Activated CD4-positive, alpha-beta T cell treated with anti-CD3 and anti-CD28 coated beads for 24 hours (primary cell): ENCODE results near the gene GNG14.
"Not testable (repeated sequence)": the region's sequence is repeated elsewhere in the genome, so short reads cannot be mapped to it uniquely, and the experiment has no call there.

Experiments
- DNase-seq, 2 donors: peaks; one replicate each; pipeline ENCODE4 v3.0.0-alpha.2; 2020; ENCODE audit warnings: low read depth in 2 of 2

The GNG14 gene

DNA sequence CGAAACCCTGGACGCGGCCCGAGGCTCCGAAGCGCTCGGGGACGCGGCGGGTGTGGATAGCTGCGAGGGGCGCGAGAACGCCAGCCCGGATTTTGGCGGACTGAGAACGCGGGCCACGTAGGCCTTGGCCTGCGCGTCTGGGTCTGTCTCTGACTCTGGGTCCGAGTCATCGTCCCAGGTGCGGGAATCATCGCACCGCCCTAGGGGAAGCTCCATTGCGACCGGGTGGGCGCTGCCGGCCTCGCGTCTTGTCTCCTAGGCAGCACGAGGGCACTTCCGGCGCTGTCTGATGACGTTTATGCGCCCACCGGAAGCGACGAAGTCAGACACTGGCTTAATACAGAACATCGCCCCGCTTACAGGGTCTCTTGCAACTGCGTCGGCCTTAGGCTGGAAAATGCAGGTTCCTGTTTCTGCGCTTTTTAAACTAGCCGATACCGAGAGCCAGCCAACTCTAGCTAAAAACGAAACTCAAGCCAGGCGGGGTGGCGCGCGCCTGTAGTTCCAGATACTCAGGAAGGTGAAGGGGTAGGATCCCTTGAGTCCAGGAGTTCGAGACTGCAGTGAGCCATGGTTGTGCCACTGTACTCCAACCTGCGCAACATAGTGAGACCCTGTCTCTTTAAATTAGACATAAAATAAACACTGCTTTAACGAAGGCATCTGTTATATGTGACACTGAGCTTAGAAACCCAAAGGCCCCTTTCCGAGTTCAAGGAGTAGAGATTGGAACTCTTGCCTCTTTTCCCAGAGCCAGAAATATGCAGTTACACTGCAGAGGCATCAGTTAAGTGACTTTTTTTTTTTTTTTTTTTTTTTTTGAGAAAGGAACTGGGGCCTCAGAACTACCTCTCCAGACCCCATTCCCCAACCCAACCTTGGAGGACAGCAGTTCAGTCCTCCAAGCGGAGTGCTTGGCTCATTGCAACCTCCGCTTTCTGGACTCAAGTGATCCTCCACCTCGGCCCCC lies 8.9 kb downstream of the GNG14 start, which contains the start of gene FBXW9:
Gene FBXW9, minus strand, starts transcription at position 266 of the 970 bp plus-strand sequence. Its CDS starts 50 bp downstream, at position 216.
- DNase-seq = peak; percentile 95 to 99

- DNase-seq = not testable (repeated sequence)
These were observed 9.6 kb downstream of the GNG14 start for GRCh38 chr19:12697425-12697824.

DNA sequence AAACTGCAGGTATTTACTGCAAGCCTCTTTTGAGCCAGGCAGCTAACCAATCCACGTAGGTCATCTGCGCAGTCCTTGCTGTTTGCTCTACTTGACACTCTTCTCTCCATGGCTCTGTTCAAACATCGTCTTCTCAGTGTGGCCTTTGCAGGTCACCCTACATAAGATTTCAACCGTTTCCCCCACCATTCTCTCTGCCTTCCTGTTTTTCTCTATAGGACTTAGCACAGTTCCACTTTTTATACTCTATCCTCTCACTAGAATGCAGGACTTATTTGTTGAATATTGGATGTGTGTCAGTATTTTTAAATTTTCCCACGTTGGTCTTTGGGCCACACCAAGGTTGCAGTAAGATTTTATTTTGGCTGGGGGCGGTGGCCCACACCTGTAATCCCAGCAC lies 10.3 kb downstream of the GNG14 start:
- DNase-seq = no peak

DNA sequence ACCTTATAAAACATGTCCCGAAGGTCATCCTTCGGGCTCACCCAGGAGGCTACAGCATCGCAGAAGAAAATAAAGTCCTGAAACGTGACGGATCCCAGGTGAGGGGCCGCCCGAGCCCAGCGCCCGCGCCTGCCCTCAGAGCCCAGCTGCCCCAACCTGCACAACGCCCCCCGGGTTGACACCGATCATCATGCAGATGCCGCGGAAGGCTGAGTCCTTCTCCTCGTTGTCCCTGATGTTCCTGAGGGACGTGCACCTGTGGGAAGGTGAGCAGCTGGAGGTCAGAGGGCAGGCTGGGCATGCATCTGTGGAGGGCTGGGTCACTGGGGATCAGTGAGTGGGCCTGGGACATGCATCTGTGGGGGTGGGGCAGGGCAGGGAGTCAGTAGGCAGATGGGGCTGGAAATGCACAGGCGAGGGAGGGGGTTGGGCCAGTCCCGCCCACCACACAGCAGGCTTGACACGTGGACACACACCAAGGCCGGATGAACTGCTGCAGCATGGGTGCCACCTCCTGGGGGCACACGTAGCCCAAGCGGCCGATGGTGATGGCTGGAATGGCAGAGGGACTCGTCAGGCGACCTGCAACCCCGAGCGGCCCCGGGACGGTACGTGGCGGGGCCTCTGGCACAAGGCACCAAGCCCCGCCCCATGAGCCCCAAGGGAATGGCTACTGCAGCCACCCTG lies 13.9 kb downstream of the GNG14 start:
- DNase-seq = no peak

DNA sequence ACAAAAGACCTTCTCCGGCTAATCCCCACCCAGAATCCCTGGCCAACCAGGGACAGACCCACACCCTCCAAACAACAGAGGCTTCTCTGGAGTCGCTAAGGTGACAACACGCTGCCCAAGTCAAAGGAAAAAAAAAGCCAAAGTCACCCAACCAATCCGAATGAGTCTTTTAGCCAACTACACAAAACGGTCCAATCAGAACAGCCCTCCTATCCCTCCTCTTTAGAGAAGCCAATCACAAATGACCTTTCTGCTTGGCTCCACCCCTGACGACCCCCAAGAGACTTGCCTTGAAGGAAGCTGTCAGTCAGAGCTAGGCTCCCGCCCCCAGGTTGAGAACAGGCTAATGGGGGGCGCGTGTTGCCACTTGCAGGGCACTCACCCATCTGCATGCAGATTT lies 15.2 kb downstream of the GNG14 start:
- DNase-seq = no peak

GRCh38 chr19:12705169-12705568 lies 17.4 kb downstream of the GNG14 start:
- no peak for DNase-seq

- no peak for DNase-seq
These were observed 18.0 kb downstream of the GNG14 start for GRCh38 chr19:12705654-12706331.

GRCh38 chr19:12706332-12706718 lies 18.5 kb downstream of the GNG14 start:
- DNase-seq = no peak

GRCh38 chr19:12708641-12709040 lies 20.8 kb downstream of the GNG14 start:
- DNase-seq = no peak

GRCh38 chr19:12711187-12711586 lies 23.4 kb downstream of the GNG14 start:
- DNase-seq = no peak

- not testable (repeated sequence) for DNase-seq
These were observed 24.3 kb downstream of the GNG14 start for GRCh38 chr19:12712077-12712476.

GRCh38 chr19:12713304-12713703 lies 25.5 kb downstream of the GNG14 start:
- DNase-seq = not testable (repeated sequence)

GRCh38 chr19:12715102-12715501 lies 27.3 kb downstream of the GNG14 start:
- no peak for DNase-seq

GRCh38 chr19:12715929-12716328 lies 28.1 kb downstream of the GNG14 start:
- DNase-seq = no peak

- no peak for DNase-seq
These were observed 32.5 kb downstream of the GNG14 start for GRCh38 chr19:12720296-12720695.

DNA sequence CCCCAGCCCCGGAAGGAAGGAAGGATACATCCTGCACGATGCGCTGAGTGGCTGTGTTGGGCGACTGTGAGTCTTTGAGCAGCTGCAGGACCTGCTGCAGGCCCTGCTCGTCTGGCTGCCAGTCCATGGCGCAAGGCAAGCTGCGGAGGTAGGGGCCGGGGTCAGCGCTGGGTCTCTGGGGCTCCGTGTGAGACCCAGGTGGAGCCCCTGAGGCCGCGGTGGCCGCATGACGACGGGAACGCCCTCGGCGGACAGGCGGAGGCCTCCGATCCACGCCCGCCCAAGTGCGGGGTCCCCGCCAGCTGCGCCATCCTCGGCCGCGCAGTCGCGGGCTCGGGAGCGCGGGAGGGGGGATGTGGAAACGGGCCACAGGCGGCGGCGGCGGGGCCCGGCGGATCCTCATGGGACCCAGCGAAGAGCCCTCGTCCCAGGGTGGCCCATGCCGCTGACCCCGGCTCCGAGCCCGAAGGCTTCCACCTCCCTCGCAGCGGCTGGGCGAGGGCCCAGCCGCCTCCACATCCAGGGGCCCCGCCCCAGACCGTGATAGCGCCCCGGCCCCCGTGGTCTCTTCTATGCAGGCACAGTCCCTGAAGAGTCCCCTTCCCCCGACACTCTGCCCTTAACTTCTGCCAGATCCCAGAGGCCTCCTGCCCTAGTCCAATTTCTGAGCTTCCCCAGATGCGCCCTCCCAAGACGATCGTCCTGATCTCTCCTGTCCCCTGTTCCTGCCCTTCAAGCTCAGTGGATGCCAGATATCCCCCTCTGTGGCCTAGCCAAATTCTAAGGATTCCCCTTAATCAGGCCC lies 33.3 kb downstream of the GNG14 start:
- DNase-seq = no peak

DNA sequence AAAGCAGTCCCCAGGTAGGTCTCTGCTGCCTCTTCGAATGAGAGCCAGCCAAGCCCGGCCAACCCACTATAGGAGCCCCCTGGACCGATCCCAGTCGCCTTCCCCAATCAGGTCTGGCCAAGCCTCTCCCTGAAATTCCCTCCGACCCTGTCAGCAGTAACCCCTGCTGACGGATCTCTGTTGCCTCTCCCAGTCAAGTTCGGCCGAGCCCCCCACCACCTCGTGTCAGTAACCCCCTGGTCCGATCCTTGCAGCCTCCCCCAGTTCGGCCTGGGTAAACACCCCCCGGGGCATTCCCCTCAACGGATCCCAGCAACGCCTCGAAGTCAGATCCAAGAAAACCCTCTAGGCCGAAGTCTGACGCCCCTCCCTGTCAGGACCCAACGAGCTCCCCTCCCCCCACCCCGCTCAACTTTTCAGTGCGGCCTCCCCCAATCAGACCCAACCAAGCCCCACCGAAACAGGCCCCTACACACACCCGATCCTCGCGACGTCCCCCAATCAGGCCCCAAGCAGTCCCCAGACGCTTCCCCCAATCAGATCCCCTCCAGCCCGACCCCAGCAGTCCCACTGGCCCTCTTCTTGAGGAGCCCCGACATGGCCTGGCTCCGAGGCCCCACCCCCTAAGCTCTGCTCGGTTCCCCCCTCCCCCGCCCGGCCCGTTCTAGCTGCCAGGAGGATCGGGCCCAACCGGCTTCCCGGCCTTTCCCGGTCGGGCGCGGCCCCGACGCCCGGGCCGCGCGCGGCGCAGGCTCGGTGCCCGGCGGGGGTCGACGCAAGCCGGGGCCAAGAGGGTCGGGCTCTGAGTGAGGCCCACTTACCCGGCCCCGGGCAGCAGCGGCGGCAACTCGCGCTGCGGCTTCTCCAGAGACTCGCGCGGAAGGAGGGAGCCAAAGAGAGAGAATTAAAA lies 34.1 kb downstream of the GNG14 start:
- no peak for DNase-seq

DNA sequence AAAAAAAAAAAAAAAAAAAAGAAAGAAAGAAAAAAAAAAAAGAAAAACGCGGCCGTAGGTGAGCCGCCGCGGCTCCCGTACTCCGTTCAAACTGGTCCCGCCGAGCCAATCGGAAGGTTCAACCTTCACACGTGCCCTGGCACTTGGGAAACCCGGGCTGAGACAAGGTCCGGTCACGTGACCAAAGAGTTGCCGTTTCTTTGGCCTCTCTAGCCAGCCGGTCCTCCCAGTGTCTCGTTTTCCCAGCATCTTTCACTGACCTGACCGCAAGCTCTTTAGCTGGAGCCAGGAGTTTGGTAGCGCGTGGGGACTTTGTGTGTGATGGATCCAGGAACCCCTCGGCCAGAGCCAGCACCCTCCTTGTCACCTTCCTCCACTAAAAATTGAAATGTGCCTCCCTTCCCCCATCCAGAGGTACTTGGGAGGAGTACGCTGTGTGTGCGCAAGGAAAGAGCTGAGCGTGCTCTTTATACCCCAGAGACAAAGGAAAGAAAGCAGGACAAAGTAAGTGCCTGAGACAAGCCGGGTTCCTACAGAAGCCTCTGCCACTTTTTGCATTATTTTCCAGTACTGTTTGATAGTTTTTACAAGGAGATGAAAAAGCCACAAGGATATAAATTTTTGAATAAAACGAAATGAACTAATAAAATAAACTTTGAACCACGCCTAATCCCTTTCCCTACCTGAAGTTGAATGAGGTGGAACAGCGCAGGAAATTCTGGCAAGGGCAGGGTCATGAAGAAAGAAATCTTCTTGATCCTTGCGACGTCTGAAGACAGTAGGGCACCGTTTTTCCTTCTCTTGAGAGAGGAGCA lies 35.0 kb downstream of the GNG14 start:
- peak; percentile 83 to 87 for DNase-seq

- no peak for DNase-seq
These were observed 35.5 kb downstream of the GNG14 start for GRCh38 chr19:12723381-12723640.
